HUES6 (cell line): Measurements from ENCODE around the gene JMJD7.

Experiments
- H3K27ac ChIP-seq: 2 replicates; pipeline ENCODE4 v1.7.0; 2013; ENCODE audit warnings: low read depth, mild to moderate bottlenecking, low read length, inconsistent platforms
- H3K27me3 ChIP-seq: 2 replicates; pipeline ENCODE4 v1.6.1; 2013; ENCODE audit warnings: low read length; ENCODE audit not compliant: control insufficient read depth, insufficient read depth
- H3K36me3 ChIP-seq: 2 replicates; pipeline ENCODE4 v1.6.1; 2013; ENCODE audit warnings: low read length; ENCODE audit not compliant: control insufficient read depth, insufficient read depth
- H3K4me1 ChIP-seq: 2 replicates; pipeline ENCODE4 v1.6.1; 2013; ENCODE audit warnings: low read length; ENCODE audit not compliant: control insufficient read depth, insufficient read depth
- H3K4me3 ChIP-seq: 2 replicates; pipeline ENCODE4 v1.5.1; 2013; ENCODE audit warnings: low read depth, low read length
- H3K9ac ChIP-seq: one replicate; pipeline ENCODE4 v1.6.1; 2013; ENCODE audit warnings: mild to moderate bottlenecking, low read length
- H3K9me3 ChIP-seq: 2 replicates; pipeline ENCODE4 v1.6.1; 2013; ENCODE audit warnings: low read depth, low read length; ENCODE audit not compliant: control insufficient read depth, insufficient read depth

The JMJD7 gene

GRCh38 chr15:41827880-41828806, at the start of gene JMJD7:
Gene JMJD7 (plus strand): TSS chr15:41828092. CDS start chr15:41828125, 33 bp downstream.
- Histone ChIP-seq H3K27me3 (no peaks in the 10 kb centered on the region; the same call in 1 of the 2 replicates), H3K9me3 (no peaks in the 10 kb centered on the region), H3K4me3 (peak within 1 kb of the TSS; percentile 99), H3K36me3 (peaks cover 19% of the 10 kb centered on the region), H3K4me1 (peaks cover 7% of the 10 kb centered on the region; the same call in 1 of the 2 replicates), H3K27ac (no peak within 1 kb of the TSS), H3K9ac (peak within 1 kb of the TSS; percentile 88)

DNA sequence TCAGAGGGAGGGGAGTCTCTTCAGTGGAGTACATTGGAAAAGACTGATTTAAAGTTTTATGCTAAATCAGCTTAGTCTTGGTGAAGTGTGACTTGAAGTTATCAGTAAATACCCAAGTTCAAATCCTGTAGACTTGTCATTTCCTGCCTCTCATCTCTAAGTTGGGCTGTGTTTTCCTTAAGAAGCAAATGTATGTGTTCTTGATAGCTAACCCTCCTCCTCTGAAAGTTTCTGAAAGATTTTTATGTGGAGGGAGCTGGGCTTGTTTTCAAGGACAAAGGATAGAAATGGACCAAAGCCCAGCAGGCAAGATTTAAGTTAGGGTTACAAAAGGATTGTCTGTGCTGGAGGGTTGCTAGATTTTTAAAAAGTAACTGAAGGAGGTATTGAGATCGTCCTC, 49.4 kb upstream of the JMJD7 start:
- peaks cover 51% of the 10 kb centered on the region for H3K4me1 ChIP-seq
- no peaks in the 10 kb centered on the region for H3K9me3 ChIP-seq
- no peaks in the 10 kb centered on the region for H3K36me3 ChIP-seq
- no peak overlapping the region for H3K27ac ChIP-seq
- H3K27me3 ChIP-seq: no peaks in the 10 kb centered on the region
- H3K4me3 ChIP-seq: no peak overlapping the region
- H3K9ac ChIP-seq: no peak overlapping the region

GRCh38 chr15:41779662-41780157, 48.2 kb upstream of the JMJD7 start:
- Histone ChIP-seq H3K27me3 (no peaks in the 10 kb centered on the region), H3K4me1 (peaks cover 48% of the 10 kb centered on the region), H3K9ac (no peak overlapping the region), H3K4me3 (no peak overlapping the region), H3K27ac (no peak overlapping the region), H3K36me3 (no peaks in the 10 kb centered on the region), H3K9me3 (no peaks in the 10 kb centered on the region)

DNA sequence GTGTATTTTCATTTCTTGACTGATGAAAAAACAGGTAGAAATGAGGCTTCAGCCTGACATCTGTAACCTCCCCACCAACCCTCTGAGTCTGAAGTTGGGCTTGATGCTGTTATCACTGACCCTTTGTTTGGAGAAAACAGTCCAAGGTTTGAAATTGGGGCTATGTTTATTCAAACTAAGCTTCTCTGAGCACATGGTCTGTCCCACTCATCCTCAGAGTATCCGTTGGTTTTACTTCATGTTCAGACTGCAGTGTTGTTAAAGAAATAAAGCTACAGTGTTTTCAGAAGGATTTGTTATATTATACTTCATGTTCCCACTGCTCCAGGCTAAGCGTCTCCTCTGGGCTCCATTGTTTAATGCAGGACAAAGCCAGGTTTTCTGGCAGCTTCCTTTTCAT, 47.6 kb upstream of the JMJD7 start:
- Histone ChIP-seq H3K9ac (no peak overlapping the region), H3K4me3 (no peak overlapping the region), H3K36me3 (no peaks in the 10 kb centered on the region), H3K4me1 (peaks cover 43% of the 10 kb centered on the region), H3K27me3 (no peaks in the 10 kb centered on the region), H3K9me3 (no peaks in the 10 kb centered on the region), H3K27ac (no peak overlapping the region)

GRCh38 chr15:41780727-41781126, 47.2 kb upstream of the JMJD7 start:
- H3K9me3 ChIP-seq: no peaks in the 10 kb centered on the region
- H3K4me1 ChIP-seq: peaks cover 39% of the 10 kb centered on the region
- H3K36me3 ChIP-seq: no peaks in the 10 kb centered on the region
- H3K9ac ChIP-seq: no peak overlapping the region
- H3K27ac ChIP-seq: no peak overlapping the region
- H3K4me3 ChIP-seq: no peak overlapping the region
- H3K27me3 ChIP-seq: no peaks in the 10 kb centered on the region

- Histone ChIP-seq H3K4me1 (peaks cover 32% of the 10 kb centered on the region), H3K9ac (no peak overlapping the region), H3K4me3 (no peak overlapping the region), H3K9me3 (no peaks in the 10 kb centered on the region), H3K27me3 (no peaks in the 10 kb centered on the region), H3K27ac (no peak overlapping the region), H3K36me3 (no peaks in the 10 kb centered on the region)
These were observed 45.3 kb upstream of the JMJD7 start for GRCh38 chr15:41782371-41783282.

DNA sequence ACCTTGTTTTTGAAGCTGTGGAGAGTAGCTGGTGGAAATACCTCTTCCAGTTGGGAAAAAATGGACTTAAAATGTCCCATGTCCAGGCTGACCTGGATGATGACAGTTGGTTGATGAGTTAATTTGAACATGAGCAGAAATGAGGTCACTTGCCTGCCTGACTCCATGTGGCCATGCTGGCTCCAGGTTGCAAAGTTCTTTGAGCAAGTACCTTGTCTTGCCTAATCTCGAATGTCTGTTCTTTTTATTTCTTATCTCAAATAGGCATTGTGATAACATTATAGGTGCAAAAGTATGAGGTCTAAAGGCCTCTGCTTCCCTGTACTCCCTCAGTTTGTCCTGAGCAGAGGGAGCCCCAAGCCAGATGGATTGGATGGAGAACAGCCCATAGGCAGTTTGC, 44.6 kb upstream of the JMJD7 start:
- Histone ChIP-seq H3K9me3 (no peaks in the 10 kb centered on the region), H3K27me3 (no peaks in the 10 kb centered on the region), H3K4me1 (peaks cover 30% of the 10 kb centered on the region), H3K36me3 (no peaks in the 10 kb centered on the region), H3K4me3 (no peak overlapping the region), H3K27ac (no peak overlapping the region), H3K9ac (no peak overlapping the region)

DNA sequence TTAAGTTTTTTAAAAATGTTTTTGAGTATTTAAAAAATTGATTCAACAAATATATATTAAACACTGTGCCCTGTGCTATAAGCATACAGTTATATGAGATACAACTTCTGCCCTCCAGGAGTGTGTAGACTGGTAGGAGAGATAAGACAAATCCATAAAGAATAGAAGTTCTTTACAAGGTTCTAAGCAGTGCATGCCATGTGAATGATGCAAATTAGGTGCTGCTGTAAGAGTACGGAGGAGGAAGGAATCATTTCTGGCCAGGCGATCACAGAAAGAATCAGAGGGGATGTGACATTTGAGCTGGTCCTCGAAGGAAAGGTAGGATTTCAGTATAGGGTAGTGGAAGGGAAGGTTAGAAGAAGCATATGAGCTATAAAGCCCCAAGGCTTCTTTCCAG, 39.6 kb upstream of the JMJD7 start:
- Histone ChIP-seq H3K4me1 (peaks cover 37% of the 10 kb centered on the region), H3K27ac (no peak overlapping the region), H3K27me3 (no peaks in the 10 kb centered on the region), H3K9me3 (no peaks in the 10 kb centered on the region), H3K9ac (no peak overlapping the region), H3K4me3 (no peak overlapping the region), H3K36me3 (no peaks in the 10 kb centered on the region)

DNA sequence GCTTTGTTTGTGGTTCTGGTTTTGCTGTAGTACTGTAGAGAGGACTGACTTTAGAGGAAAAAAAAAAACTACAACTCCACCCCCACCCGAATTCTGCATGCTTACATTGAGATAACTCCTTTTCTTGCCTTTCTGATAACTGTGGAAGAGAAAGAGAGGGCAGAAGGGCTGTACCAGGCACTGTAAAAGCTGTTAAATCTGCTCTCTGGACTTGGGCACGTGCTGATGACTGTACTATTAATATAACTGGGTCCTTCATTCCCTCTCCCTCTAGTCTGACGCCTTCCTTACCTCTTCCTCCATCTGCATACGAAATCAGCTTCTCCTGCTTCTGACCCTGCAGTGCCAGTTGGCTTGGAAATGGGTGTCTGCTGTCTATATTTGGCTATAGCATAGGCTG, 38.7 kb upstream of the JMJD7 start:
- H3K9ac ChIP-seq: no peak overlapping the region
- H3K4me1 ChIP-seq: peaks cover 34% of the 10 kb centered on the region
- no peak overlapping the region for H3K4me3 ChIP-seq
- no peaks in the 10 kb centered on the region for H3K27me3 ChIP-seq
- no peaks in the 10 kb centered on the region for H3K9me3 ChIP-seq
- no peak overlapping the region for H3K27ac ChIP-seq
- H3K36me3 ChIP-seq: no peaks in the 10 kb centered on the region

DNA sequence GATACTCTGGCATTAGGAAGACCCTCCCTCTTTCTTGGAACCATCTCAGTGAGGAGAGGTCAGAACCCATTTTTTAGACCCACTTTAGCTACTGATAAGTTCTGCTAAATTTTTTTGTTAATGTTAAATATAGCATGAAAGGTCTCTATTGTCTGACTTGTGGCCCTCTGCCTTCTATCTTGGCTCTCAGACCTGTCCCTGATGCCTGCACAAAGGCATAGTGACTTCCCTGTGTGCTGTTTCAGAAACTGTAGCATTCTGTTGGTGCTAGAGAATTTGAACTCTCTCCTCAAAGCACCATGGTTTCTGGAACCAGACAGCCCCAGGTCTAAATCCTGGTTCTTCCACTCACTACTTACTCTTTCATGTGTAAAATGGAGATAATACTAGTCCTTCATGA, 38.2 kb upstream of the JMJD7 start:
- no peaks in the 10 kb centered on the region for H3K27me3 ChIP-seq
- H3K9me3 ChIP-seq: no peaks in the 10 kb centered on the region
- H3K9ac ChIP-seq: no peak overlapping the region
- no peaks in the 10 kb centered on the region for H3K36me3 ChIP-seq
- H3K4me3 ChIP-seq: no peak overlapping the region
- no peak overlapping the region for H3K27ac ChIP-seq
- peaks cover 34% of the 10 kb centered on the region for H3K4me1 ChIP-seq

GRCh38 chr15:41790169-41790568, 37.7 kb upstream of the JMJD7 start:
- H3K9ac ChIP-seq: no peak overlapping the region
- no peak overlapping the region for H3K4me3 ChIP-seq
- no peaks in the 10 kb centered on the region for H3K36me3 ChIP-seq
- H3K9me3 ChIP-seq: no peaks in the 10 kb centered on the region
- no peaks in the 10 kb centered on the region for H3K27me3 ChIP-seq
- no peak overlapping the region for H3K27ac ChIP-seq
- peaks cover 34% of the 10 kb centered on the region for H3K4me1 ChIP-seq
